Neural crest cell (in vitro differentiated cells): ENCODE data around the gene PDZD7. TPM values are rescaled to one million over a fixed set of nuclear protein-coding genes. Genes with fewer than 3 reads are reported as not detected.
A peak's percentile ranks its signal among the peaks of the same experiment; 100 is the strongest.

ENCODE experiments used
- DNase-seq: peaks from one replicate; pipeline ENCODE4 v3.0.0; 2021; ENCODE audit warnings: low read depth, mixed read lengths, low spot score
- H3K27ac Mint-ChIP-seq: one replicate; pipeline ENCODE4 v1.8.0; 2021; ENCODE audit warnings: mild to moderate bottlenecking, mixed read lengths; ENCODE audit not compliant: unreplicated experiment
- H3K27me3 Mint-ChIP-seq: 2 replicates; pipeline ENCODE4 v1.8.0; 2021; ENCODE audit warnings: low read depth, mild to moderate bottlenecking, mixed read lengths
- H3K36me3 Mint-ChIP-seq: 2 replicates; pipeline ENCODE4 v1.8.0; 2021; ENCODE audit warnings: low read depth, mild to moderate bottlenecking, mixed read lengths
- H3K4me1 Mint-ChIP-seq: 2 replicates; pipeline ENCODE4 v1.8.0; 2021; ENCODE audit warnings: mixed read lengths
- H3K4me3 Mint-ChIP-seq: one replicate; pipeline ENCODE4 v1.8.0; 2021; ENCODE audit warnings: mild to moderate bottlenecking, mixed read lengths
- H3K9me3 Mint-ChIP-seq: 2 replicates; pipeline ENCODE4 v1.8.0; 2021; ENCODE audit warnings: mixed read lengths
- long read RNA-seq: library from polyadenylated mRNA; unstranded; transcript quantifications from one replicate; pipeline ENCODE4 v2.0.0, GENCODE V29; 2020
- total RNA-seq: library from RNA; stranded (reverse); gene quantifications from 2 replicates; pipeline ENCODE4 v1.2.1, GENCODE V29; 2021
- TF ChIP-seq, protein P1 (sequence below): fragments of 200-600 bp; sonication (generic); conservative IDR thresholded peaks from 2 replicates; pipeline ENCODE4 v1.5.0; 2021; ENCODE audit warnings: antibody characterized with exemption, mild to moderate bottlenecking

The PDZD7 gene
- 0.50 and 0.68 TPM in 2 replicates for total RNA-seq
- long read RNA-seq, result 0 reads

DNA sequence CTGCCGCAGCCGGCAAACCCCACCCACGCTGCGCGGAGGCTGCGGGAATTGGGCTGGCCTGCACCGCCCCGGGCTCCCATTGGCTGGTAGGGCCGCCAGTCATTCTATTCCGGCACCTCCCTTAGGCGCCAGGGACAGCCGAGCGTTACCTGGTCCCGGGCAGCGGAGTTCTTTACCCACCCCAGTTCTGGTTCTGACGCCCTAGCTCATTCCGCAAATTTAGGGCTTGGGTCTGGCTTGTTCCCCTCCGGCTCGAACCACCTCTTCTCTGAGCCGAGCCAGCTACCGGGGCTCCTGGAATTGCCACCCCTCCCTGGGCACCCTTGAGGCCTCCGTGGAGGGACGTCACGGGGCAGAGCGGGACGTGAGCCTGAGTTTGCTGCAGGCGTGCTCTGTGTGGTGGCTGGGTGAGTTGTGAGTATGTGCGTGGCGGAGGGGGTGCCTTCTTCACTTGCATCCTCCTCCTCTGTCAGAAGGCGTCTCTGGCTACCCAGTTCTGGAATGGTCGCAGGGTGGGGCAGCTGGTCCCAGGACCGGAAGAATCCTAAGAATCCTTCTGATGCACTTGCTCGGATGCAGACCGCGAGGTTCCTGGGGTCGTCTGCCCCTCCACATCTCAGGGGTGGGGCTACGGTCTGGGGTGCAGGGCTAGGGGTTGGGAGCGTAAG, at the start of gene PDZD7, which contains the start of gene SFXN3:
Gene PDZD7 (minus strand): TSS at position 2 of the 668 bp plus-strand sequence. CDS start 910 bp downstream, outside the sequence.
Gene SFXN3 (plus strand): TSS at position 107 of the 668 bp plus-strand sequence. CDS start 3,461 bp downstream, outside the sequence.
- no peak within 1 kb of the TSS for H3K27ac Mint-ChIP-seq
- H3K27me3 Mint-ChIP-seq, result peaks cover 83% of the 10 kb centered on the region
- H3K36me3 Mint-ChIP-seq, result no peaks in the 10 kb centered on the region
- TF ChIP-seq, protein P1, sequence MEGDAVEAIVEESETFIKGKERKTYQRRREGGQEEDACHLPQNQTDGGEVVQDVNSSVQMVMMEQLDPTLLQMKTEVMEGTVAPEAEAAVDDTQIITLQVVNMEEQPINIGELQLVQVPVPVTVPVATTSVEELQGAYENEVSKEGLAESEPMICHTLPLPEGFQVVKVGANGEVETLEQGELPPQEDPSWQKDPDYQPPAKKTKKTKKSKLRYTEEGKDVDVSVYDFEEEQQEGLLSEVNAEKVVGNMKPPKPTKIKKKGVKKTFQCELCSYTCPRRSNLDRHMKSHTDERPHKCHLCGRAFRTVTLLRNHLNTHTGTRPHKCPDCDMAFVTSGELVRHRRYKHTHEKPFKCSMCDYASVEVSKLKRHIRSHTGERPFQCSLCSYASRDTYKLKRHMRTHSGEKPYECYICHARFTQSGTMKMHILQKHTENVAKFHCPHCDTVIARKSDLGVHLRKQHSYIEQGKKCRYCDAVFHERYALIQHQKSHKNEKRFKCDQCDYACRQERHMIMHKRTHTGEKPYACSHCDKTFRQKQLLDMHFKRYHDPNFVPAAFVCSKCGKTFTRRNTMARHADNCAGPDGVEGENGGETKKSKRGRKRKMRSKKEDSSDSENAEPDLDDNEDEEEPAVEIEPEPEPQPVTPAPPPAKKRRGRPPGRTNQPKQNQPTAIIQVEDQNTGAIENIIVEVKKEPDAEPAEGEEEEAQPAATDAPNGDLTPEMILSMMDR, result no peak
- peaks cover 21% of the 10 kb centered on the region for H3K4me1 Mint-ChIP-seq
- H3K9me3 Mint-ChIP-seq, result no peaks in the 10 kb centered on the region
- DNase-seq, result peak; percentile 84
- peak within 1 kb of the TSS; percentile 78 for H3K4me3 Mint-ChIP-seq

DNA sequence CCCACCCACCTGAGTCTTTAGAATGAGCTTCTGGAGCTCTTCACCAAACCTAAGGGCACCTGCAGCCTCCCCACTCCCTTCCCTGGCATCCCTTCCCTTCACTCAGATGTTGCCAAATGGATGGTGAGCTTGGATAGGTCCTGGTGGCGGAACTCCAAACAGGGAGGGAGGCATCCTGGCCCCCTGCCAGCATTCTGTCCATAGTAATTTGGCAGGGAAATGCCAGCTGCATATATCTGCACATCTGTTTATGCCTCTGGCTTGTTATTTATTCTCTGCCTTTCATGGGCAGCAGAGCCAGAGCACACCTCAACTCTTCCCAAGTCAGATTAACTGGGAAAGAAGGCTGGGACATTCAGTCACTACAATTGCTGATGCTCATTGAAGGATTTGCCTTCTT, 48.9 kb upstream of the PDZD7 start:
- no peak overlapping the region for H3K4me3 Mint-ChIP-seq
- no peak for DNase-seq

DNA sequence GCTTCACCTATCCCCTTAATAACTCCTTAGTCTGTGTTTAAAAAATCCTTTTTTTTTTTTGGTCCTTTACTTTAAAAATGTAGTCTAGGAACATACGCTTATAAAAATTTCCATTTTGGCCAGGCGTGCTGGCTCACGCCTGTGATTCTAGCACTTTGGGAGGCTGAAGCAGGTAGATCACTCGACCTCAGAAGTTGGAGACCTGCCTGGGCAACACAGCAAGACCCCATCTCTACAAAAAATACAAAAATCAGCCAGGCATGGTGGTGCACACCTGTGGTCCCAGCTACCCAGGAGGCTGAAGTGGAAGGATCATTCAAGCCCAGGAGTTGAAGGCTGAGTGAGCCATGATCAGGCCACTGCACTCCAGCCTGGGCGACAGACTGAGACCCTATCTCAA, 45.7 kb upstream of the PDZD7 start:
- Mint-ChIP-seq H3K9me3 (no peaks in the 10 kb centered on the region), H3K4me1 (no peaks in the 10 kb centered on the region), H3K27me3 (peaks cover 90% of the 10 kb centered on the region), H3K27ac (no peak overlapping the region), H3K36me3 (no peaks in the 10 kb centered on the region), H3K4me3 (no peak overlapping the region)
- DNase-seq, result no peak
- TF ChIP-seq, protein P1, result no peak

More for the DNA sequence above, 48.9 kb upstream of the PDZD7 start:
- Mint-ChIP-seq H3K4me1 (no peaks in the 10 kb centered on the region), H3K9me3 (no peaks in the 10 kb centered on the region), H3K27me3 (peaks cover 89% of the 10 kb centered on the region), H3K27ac (no peak overlapping the region), H3K36me3 (no peaks in the 10 kb centered on the region)
- TF ChIP-seq, protein P1, result no peak

DNA sequence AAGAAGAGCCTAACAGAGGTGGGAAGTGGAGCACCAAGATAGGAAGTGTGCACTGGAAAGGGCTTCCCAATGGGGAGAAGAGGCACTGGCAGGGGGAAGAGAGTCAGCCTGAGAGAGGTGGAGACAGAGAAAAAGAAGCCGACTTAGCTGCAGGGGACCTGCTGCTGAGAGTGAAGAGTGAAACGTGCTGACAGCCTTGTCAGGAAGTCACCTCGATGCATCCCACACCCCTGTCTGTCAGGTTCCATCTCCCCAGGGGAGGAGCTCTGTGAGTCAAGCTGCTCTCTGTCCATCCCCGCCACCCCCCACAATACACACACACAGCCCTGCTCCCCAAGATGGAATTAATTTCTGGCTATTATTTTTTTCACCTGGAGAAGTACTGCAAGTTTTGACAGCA, 44.8 kb upstream of the PDZD7 start:
- DNase-seq, result no peak
- Mint-ChIP-seq H3K9me3 (no peaks in the 10 kb centered on the region), H3K4me3 (no peak overlapping the region), H3K27ac (no peak overlapping the region), H3K36me3 (no peaks in the 10 kb centered on the region), H3K27me3 (peaks cover 87% of the 10 kb centered on the region), H3K4me1 (no peaks in the 10 kb centered on the region)
- TF ChIP-seq, protein P1, result no peak

DNA sequence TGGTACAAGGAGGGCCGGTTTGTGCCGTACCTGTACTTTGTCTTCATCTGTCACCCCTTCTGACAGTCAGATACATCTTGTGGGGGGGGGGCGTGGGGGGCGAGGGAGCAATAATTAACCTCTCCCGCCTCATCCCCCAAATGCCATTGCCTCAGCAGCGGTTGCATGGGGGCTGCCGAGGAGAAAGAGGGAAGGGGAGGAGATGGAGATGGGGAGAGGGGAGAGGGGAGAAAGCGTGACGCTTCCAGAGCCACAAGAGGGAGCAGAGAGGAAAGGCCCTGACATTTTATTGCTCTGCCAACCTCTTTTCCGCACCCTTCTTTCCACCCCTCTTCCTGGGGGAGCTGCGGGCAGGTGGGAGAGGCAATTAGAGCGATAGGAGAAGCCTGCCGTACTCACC, 42.7 kb upstream of the PDZD7 start:
- TF ChIP-seq, protein P1, result no peak
- H3K4me3 Mint-ChIP-seq, result no peak overlapping the region
- no peaks in the 10 kb centered on the region for H3K9me3 Mint-ChIP-seq
- no peaks in the 10 kb centered on the region for H3K36me3 Mint-ChIP-seq
- no peaks in the 10 kb centered on the region for H3K4me1 Mint-ChIP-seq
- DNase-seq, result no peak
- H3K27ac Mint-ChIP-seq, result no peak overlapping the region
- peaks cover 78% of the 10 kb centered on the region for H3K27me3 Mint-ChIP-seq
